HL-60 (cell line): ENCODE results near the gene PGGHG.

ENCODE experiments used
- DNase-seq, 2 experiments: peaks; one replicate each; pipeline ENCODE4 v3.0.0-alpha.2; 2010 to 2020; ENCODE audit warnings: low read depth in 1 of 2, low spot score in 1 of 2
- H3K27ac ChIP-seq: fragments of 250-450 bp; sonication (Bioruptor Pico); replicated peaks from 2 replicates; pipeline ENCODE4 v1.5.1; 2020; ENCODE audit warnings: mild to moderate bottlenecking, moderate library complexity
- H3K27me3 ChIP-seq: fragments of 250-450 bp; sonication (Bioruptor Pico); 2 replicates; pipeline ENCODE4 v1.5.1; 2021; ENCODE audit warnings: mild to moderate bottlenecking, moderate library complexity; ENCODE audit not compliant: insufficient read depth, poor library complexity, severe bottlenecking
- H3K4me3 ChIP-seq: replicated peaks from 2 replicates; pipeline ENCODE4 v1.5.1; 2011; ENCODE audit warnings: mild to moderate bottlenecking, control low read depth, low read length; ENCODE audit not compliant: insufficient read depth
- GABPA ChIP-seq: IDR thresholded peaks from 2 replicates; pipeline ENCODE4 v1.6.1; 2012; ENCODE audit warnings: low read depth
- POLR2AphosphoS5 ChIP-seq: IDR thresholded peaks from 2 replicates; pipeline ENCODE4 v1.6.1; 2012; ENCODE audit warnings: low read depth
- SPI1 ChIP-seq: IDR thresholded peaks from 2 replicates; pipeline ENCODE4 v1.6.1; 2012; ENCODE audit warnings: low read depth, mild to moderate bottlenecking, borderline replicate concordance
- TF ChIP-seq, protein P1 (sequence below): IDR thresholded peaks from 2 replicates; pipeline ENCODE4 v1.6.1; 2012; ENCODE audit warnings: low read depth; ENCODE audit not compliant: insufficient replicate concordance
- TF ChIP-seq, protein P2 (sequence below): IDR thresholded peaks from one replicate; pipeline ENCODE4 v1.5.1; 2011; ENCODE audit warnings: low read length, control low read depth, inconsistent platforms; ENCODE audit not compliant: insufficient read depth

Gene PGGHG

DNA sequence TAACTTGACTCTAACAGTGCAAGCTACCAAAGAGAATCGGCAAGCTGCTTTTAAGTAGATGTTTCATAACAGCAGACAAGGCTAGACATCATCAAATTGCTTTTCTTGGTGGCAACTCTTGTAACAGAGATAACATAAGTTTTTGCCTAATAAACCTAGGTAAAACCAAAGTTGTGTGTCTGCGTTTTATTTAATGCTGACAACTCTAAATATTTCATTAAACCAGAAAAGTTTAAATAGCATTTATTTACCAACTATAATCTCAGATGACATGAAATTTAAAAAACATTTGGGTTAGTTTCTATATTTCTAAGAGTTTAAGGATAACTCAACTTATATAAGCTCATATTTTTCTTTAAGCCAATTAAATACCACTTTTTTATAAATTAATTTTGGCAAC is 51.0 kb downstream of the PGGHG start:
- Histone ChIP-seq H3K27ac (no peak overlapping the region), H3K4me3 (no peak overlapping the region), H3K27me3 (no peaks in the 10 kb centered on the region)
- TF ChIP-seq, protein P1, sequence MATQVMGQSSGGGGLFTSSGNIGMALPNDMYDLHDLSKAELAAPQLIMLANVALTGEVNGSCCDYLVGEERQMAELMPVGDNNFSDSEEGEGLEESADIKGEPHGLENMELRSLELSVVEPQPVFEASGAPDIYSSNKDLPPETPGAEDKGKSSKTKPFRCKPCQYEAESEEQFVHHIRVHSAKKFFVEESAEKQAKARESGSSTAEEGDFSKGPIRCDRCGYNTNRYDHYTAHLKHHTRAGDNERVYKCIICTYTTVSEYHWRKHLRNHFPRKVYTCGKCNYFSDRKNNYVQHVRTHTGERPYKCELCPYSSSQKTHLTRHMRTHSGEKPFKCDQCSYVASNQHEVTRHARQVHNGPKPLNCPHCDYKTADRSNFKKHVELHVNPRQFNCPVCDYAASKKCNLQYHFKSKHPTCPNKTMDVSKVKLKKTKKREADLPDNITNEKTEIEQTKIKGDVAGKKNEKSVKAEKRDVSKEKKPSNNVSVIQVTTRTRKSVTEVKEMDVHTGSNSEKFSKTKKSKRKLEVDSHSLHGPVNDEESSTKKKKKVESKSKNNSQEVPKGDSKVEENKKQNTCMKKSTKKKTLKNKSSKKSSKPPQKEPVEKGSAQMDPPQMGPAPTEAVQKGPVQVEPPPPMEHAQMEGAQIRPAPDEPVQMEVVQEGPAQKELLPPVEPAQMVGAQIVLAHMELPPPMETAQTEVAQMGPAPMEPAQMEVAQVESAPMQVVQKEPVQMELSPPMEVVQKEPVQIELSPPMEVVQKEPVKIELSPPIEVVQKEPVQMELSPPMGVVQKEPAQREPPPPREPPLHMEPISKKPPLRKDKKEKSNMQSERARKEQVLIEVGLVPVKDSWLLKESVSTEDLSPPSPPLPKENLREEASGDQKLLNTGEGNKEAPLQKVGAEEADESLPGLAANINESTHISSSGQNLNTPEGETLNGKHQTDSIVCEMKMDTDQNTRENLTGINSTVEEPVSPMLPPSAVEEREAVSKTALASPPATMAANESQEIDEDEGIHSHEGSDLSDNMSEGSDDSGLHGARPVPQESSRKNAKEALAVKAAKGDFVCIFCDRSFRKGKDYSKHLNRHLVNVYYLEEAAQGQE = no peak
- TF ChIP-seq POLR2AphosphoS5 (no peak), SPI1 (no peak)
- TF ChIP-seq, protein P2, sequence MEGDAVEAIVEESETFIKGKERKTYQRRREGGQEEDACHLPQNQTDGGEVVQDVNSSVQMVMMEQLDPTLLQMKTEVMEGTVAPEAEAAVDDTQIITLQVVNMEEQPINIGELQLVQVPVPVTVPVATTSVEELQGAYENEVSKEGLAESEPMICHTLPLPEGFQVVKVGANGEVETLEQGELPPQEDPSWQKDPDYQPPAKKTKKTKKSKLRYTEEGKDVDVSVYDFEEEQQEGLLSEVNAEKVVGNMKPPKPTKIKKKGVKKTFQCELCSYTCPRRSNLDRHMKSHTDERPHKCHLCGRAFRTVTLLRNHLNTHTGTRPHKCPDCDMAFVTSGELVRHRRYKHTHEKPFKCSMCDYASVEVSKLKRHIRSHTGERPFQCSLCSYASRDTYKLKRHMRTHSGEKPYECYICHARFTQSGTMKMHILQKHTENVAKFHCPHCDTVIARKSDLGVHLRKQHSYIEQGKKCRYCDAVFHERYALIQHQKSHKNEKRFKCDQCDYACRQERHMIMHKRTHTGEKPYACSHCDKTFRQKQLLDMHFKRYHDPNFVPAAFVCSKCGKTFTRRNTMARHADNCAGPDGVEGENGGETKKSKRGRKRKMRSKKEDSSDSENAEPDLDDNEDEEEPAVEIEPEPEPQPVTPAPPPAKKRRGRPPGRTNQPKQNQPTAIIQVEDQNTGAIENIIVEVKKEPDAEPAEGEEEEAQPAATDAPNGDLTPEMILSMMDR = no peak
- DNase-seq = no peak

DNA sequence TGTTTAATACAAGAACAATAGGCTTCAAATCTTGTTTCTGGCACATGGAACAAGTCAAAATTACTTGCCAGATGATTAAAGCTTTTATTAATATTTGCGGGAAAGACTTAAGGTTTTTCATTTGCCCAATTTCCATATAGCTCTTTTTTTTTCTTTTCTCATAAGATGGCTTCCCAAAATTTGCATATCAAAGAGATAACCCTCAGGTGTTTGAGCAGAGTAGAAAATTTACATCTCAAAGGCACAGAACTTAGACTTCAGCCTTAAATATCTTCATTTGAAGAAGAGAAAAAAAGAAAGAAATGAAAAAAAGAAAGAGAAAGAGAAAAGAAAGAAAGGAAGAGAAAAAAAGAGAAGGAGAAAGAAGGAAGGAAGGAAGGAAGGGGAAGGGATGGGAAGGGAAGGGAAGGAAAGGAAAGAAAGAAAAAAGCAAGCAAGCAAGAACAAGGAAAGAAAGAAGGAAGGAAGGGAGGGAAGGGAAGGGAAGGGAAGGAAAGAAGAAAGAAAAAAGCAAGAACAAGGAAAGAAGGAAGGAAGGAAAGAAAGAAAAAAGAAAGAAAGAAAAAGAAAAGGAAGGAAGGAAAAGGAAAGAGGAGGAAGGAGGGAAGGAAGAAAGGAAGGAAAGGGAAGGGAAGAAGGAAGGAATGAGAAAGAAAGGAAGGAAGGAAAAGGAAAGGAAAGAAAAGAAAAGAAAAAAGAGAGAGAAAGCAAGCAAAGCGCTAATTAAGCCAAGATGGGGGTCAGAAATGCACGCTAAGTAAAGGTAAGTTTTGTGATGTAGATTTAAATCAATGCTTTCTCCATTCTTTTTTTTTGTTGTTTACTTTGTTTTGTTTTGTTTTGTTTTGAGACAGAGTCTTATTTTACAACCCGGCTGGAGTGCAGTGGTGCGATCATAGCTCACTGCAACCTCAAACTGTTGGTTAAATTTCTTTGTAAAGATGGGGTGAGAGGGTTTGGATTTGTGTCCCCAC is 51.9 kb downstream of the PGGHG start:
- H3K4me3 ChIP-seq = no peak overlapping the region
- DNase-seq = no peak
- no peaks in the 10 kb centered on the region for H3K27me3 ChIP-seq
- TF ChIP-seq, protein P2 = no peak
- TF ChIP-seq SPI1 (no peak), GABPA (no peak), POLR2AphosphoS5 (no peak)
- TF ChIP-seq, protein P1 = no peak
- no peak overlapping the region for H3K27ac ChIP-seq

DNA sequence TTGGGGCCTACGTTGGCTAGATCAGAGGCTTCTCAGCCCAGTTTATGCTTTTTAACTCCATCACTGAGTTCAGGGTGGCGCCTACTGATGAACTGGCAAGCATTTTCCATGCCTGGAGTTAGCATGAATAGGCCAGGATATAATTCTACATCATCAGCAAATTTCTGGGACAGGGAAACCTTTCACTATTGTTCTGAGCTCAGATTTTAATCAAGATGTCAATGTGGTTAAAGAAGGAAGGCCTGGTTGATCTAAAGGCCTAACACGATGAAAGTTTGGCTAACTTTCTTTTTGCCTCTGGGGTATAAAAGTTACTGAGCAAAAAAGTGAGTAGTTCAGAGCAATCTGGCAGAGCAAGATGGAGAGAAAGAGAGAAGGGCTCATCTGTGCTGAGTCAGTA is 53.4 kb downstream of the PGGHG start:
- DNase-seq = no peak
- H3K27me3 ChIP-seq = no peaks in the 10 kb centered on the region
- TF ChIP-seq SPI1 (no peak), GABPA (no peak), POLR2AphosphoS5 (no peak)
- TF ChIP-seq, protein P2 = no peak
- TF ChIP-seq, protein P1 = no peak
- H3K4me3 ChIP-seq = no peak overlapping the region
- no peak overlapping the region for H3K27ac ChIP-seq
